ENCODE data around the gene PAX2.

The PAX2 gene

GRCh38 chr10:100725071-100725471 is 20.3 kb upstream of the PAX2 start:
- DNase-seq: no peak

GRCh38 chr10:100725869-100726426 is 19.4 kb upstream of the PAX2 start:
- DNase-seq: no peak

GRCh38 chr10:100727808-100728207 is 17.6 kb upstream of the PAX2 start:
- DNase-seq: no peak

GRCh38 chr10:100728928-100729861 is 16.2 kb upstream of the PAX2 start:
- DNase-seq: no peak

- no peak for DNase-seq
Observed at GRCh38 chr10:100729862-100730724, 15.3 kb upstream of the PAX2 start.

- DNase-seq: peak; percentile 14
Observed at GRCh38 chr10:100730725-100731406, 14.5 kb upstream of the PAX2 start.

- DNase-seq: no peak
Observed at GRCh38 chr10:100731407-100732240, 13.8 kb upstream of the PAX2 start.

GRCh38 chr10:100732241-100732596 is 13.2 kb upstream of the PAX2 start:
- DNase-seq: no peak

GRCh38 chr10:100733329-100733728 is 12.1 kb upstream of the PAX2 start:
- no peak for DNase-seq

- DNase-seq: no peak
Observed at GRCh38 chr10:100734295-100735086, 10.9 kb upstream of the PAX2 start.

- DNase-seq: no peak
Observed at GRCh38 chr10:100735087-100735336, 10.4 kb upstream of the PAX2 start.

- DNase-seq: no peak
Observed at GRCh38 chr10:100735337-100736143, 9.8 kb upstream of the PAX2 start.

- no peak for DNase-seq
Observed at GRCh38 chr10:100736144-100736808, 9.1 kb upstream of the PAX2 start.

- no peak for DNase-seq
Observed at GRCh38 chr10:100736809-100737354, 8.5 kb upstream of the PAX2 start.

- DNase-seq: no peak
Observed at GRCh38 chr10:100737355-100738054, 7.9 kb upstream of the PAX2 start.

- DNase-seq: no peak
Observed at GRCh38 chr10:100738055-100738827, 7.1 kb upstream of the PAX2 start.

- DNase-seq: no peak
Observed at GRCh38 chr10:100739517-100740368, 5.6 kb upstream of the PAX2 start.
